ENCODE measurements around the gene CR1L. TPM values are rescaled to one million over a fixed set of nuclear protein-coding genes. Genes with fewer than 3 reads are reported as not detected.
"Not testable (repeated sequence)": the region's sequence is repeated elsewhere in the genome, so short reads cannot be mapped to it uniquely, and the experiment has no call there.

The CR1L gene
- total RNA-seq, 1 experiment from 2014 or later: not detected

- not testable (repeated sequence) for DNase-seq (ENCODE audit: low read depth)
Observed at GRCh38 chr1:207682872-207683434, 38.0 kb downstream of the CR1L start.

GRCh38 chr1:207690551-207690950, 45.6 kb downstream of the CR1L start:
- DNase-seq (ENCODE audit: low read depth): not testable (repeated sequence)

GRCh38 chr1:207691010-207691409, 46.1 kb downstream of the CR1L start:
- no peak for DNase-seq (ENCODE audit: low read depth)

- DNase-seq (ENCODE audit: low read depth): peak; percentile 27
Observed at GRCh38 chr1:207691841-207692240, 46.9 kb downstream of the CR1L start.

- not testable (repeated sequence) for DNase-seq (ENCODE audit: low read depth)
Observed at GRCh38 chr1:207692291-207692690, 47.4 kb downstream of the CR1L start.

- DNase-seq (ENCODE audit: low read depth): no peak
Observed at GRCh38 chr1:207695891-207696290, 51.0 kb downstream of the CR1L start.

GRCh38 chr1:207698822-207699483, 54.0 kb downstream of the CR1L start:
- DNase-seq (ENCODE audit: low read depth): peak; percentile 74

GRCh38 chr1:207702317-207702716, 57.4 kb downstream of the CR1L start:
- no peak for DNase-seq (ENCODE audit: low read depth)

- DNase-seq (ENCODE audit: low read depth): no peak
Observed at GRCh38 chr1:207703712-207704111, 58.8 kb downstream of the CR1L start.

- peak; percentile 70 for DNase-seq (ENCODE audit: low read depth)
Observed at GRCh38 chr1:207708004-207708403, 63.1 kb downstream of the CR1L start.

- peak; percentile 54 for DNase-seq (ENCODE audit: low read depth)
Observed at GRCh38 chr1:207711285-207711684, 66.4 kb downstream of the CR1L start.

- not testable (repeated sequence) for DNase-seq (ENCODE audit: low read depth)
Observed at GRCh38 chr1:207712701-207713100, 67.8 kb downstream of the CR1L start.

- DNase-seq (ENCODE audit: low read depth): no peak
Observed at GRCh38 chr1:207713529-207713928, 68.6 kb downstream of the CR1L start.

- no peak for DNase-seq (ENCODE audit: low read depth)
Observed at GRCh38 chr1:207719234-207719633, 74.3 kb downstream of the CR1L start.

- DNase-seq (ENCODE audit: low read depth): not testable (repeated sequence)
Observed at GRCh38 chr1:207728200-207728858, 83.4 kb downstream of the CR1L start.

GRCh38 chr1:207737503-207738157, 92.7 kb downstream of the CR1L start:
- peak; percentile 19 for DNase-seq (ENCODE audit: low read depth)

GRCh38 chr1:207738158-207738659, 93.3 kb downstream of the CR1L start:
- not testable (repeated sequence) for DNase-seq (ENCODE audit: low read depth)

GRCh38 chr1:207740207-207740606, 95.3 kb downstream of the CR1L start:
- DNase-seq (ENCODE audit: low read depth): peak; percentile 39

- no peak for DNase-seq (ENCODE audit: low read depth)
Observed at GRCh38 chr1:207742850-207743555, 98.1 kb downstream of the CR1L start.

GRCh38 chr1:207744000-207744534, 99.1 kb downstream of the CR1L start:
- DNase-seq (ENCODE audit: low read depth): no peak

GRCh38 chr1:207745285-207745684, 100.4 kb downstream of the CR1L start:
- peak; percentile 53 for DNase-seq (ENCODE audit: low read depth)

Measured in M059J (cell line).